ENCODE measurements around the gene DTYMK. TPM values are rescaled to one million over a fixed set of nuclear protein-coding genes. Genes with fewer than 3 reads are reported as not detected.

DTYMK gene
- total and polyA plus RNA-seq, 10 of the 15 experiments (the other 5 are each of a cell fraction or from before 2014, with no cell fraction given) = 7.0 to 220 (median 59.3) TPM

- Histone ChIP-seq H3K79me2 (ENCODE audit: control insufficient read depth, insufficient read depth, low read length) (no peaks in the 10 kb centered on the region), H2AFZ (ENCODE audit: control insufficient read depth, low read depth, low read length) (no peak overlapping the region), H4K20me1 (ENCODE audit: control insufficient read depth, insufficient read depth) (no peaks in the 10 kb centered on the region), H3K9me3 (replicated peaks; ENCODE audit: control insufficient read depth, insufficient read depth, low read length) (peaks cover 19% of the 10 kb centered on the region; the same call in 2 of the 3 replicates), H3K9ac (ENCODE audit: control insufficient read depth, insufficient read depth, low read length) (no peak overlapping the region), H3K4me1 (ENCODE audit: control insufficient read depth, insufficient read depth, low read length) (no peaks in the 10 kb centered on the region), H3K27ac (ENCODE audit: control insufficient read depth, insufficient read depth) (no peak overlapping the region), H3K4me3 (no peak overlapping the region), H3K36me3 (ENCODE audit: control insufficient read depth in 2 of 2, insufficient read depth in 2 of 2, low read length in 1 of 2) (peaks cover 14 to 25% of the 10 kb centered on the region in 2 experiments; a peak in 3 of 4 replicates), H3K27me3 (replicated peaks in 1 of 2; ENCODE audit: control insufficient read depth in 2 of 2, insufficient read depth in 2 of 2, low read length in 1 of 2) (no peaks in the 10 kb centered on the region), H3K4me2 (ENCODE audit: control insufficient read depth, insufficient read depth) (no peak overlapping the region)
- 0 out of 2 replicates have a peak, but pooled peaks have one; percentile 1 for TF ChIP-seq POLR2AphosphoS5 (IDR thresholded peaks at IDR 0.05; ENCODE audit: low read length)
- TF ChIP-seq TCF12 (IDR thresholded peaks at IDR 0.05; ENCODE audit: low read depth, low read length) = no peak
- ATAC-seq (no peak), DNase-seq (ENCODE audit: low read depth, low spot score) (no peak), FAIRE-seq (no peak)
- WGBS (ENCODE audit: insufficient coverage, insufficient replicate concordance, low lambda C conversion rate, missing lambda C conversion rate) = 93% methylated on average over 15 of the region's 15 CpGs
- intact Hi-C loops (cut with micrococcal nuclease; ENCODE audit: unreplicated experiment) (no loop called here), in situ Hi-C loops (cut with MboI) (no loop called here)
- RAD21 ChIA-PET (ENCODE audit: unreplicated experiment) = no interaction called here
- no TSS peak for BruUV-seq (replicated peaks)
- CTCF ChIA-PET = no interaction called here
- POLR2A ChIA-PET = no interaction called here
- SMC1A ChIA-PET (ENCODE audit: uncharacterized antibody, unreplicated experiment) = no interaction called here
These were observed 33.9 kb upstream of the DTYMK start for GRCh38 chr2:241720560-241720959.

GRCh38 chr2:241720099-241720498, 33.5 kb upstream of the DTYMK start:
- H4K20me1 ChIP-seq (ENCODE audit: control insufficient read depth, insufficient read depth) = no peaks in the 10 kb centered on the region
- H3K9me3 ChIP-seq (replicated peaks; ENCODE audit: control insufficient read depth, insufficient read depth, low read length) = peaks cover 19% of the 10 kb centered on the region; the same call in 2 of the 3 replicates
- H3K27ac ChIP-seq (ENCODE audit: control insufficient read depth, insufficient read depth) = no peak overlapping the region
- WGBS (ENCODE audit: insufficient coverage, insufficient replicate concordance, low lambda C conversion rate, missing lambda C conversion rate) = 93% methylated on average over 19 of the region's 19 CpGs
- ChIA-PET CTCF (no interaction called here), POLR2A (no interaction called here), RAD21 (ENCODE audit: unreplicated experiment) (no interaction called here), SMC1A (ENCODE audit: uncharacterized antibody, unreplicated experiment) (no interaction called here)
- no peaks in the 10 kb centered on the region for H3K27me3 ChIP-seq (replicated peaks in 1 of 2; ENCODE audit: control insufficient read depth in 2 of 2, insufficient read depth in 2 of 2, low read length in 1 of 2)
- TF ChIP-seq RB1 (IDR thresholded peaks at IDR 0.05; ENCODE audit: borderline replicate concordance) = no peak
- TF ChIP-seq SIX5 (IDR thresholded peaks at IDR 0.05; ENCODE audit: low read depth, low read length, severe bottlenecking) = no peak
- TF ChIP-seq ZBTB33 (IDR thresholded peaks at IDR 0.05) = no peak
- TF ChIP-seq IKZF1 (conservative IDR thresholded peaks at IDR 0.05) = no peak
- DNase-seq (ENCODE audit: low read depth, low spot score) = no peak
- no TSS peak for BruUV-seq (replicated peaks)
- peaks cover 14 to 25% of the 10 kb centered on the region in 2 experiments; a peak in 3 of 4 replicates for H3K36me3 ChIP-seq (ENCODE audit: control insufficient read depth in 2 of 2, insufficient read depth in 2 of 2, low read length in 1 of 2)
- H3K4me3 ChIP-seq = no peak overlapping the region
- no peak overlapping the region for H3K9ac ChIP-seq (ENCODE audit: control insufficient read depth, insufficient read depth, low read length)
- no peak for ATAC-seq
- no peaks in the 10 kb centered on the region for H3K4me1 ChIP-seq (ENCODE audit: control insufficient read depth, insufficient read depth, low read length)
- H3K4me2 ChIP-seq (ENCODE audit: control insufficient read depth, insufficient read depth) = no peak overlapping the region
- no peaks in the 10 kb centered on the region for H3K79me2 ChIP-seq (ENCODE audit: control insufficient read depth, insufficient read depth, low read length)
- in situ Hi-C loops (cut with MboI) (no loop called here), intact Hi-C loops (cut with micrococcal nuclease; ENCODE audit: unreplicated experiment) (no loop called here)
- FAIRE-seq = no peak
- no peak overlapping the region for H2AFZ ChIP-seq (ENCODE audit: control insufficient read depth, low read depth, low read length)

Data from GM12878 (cell line).